Muscle of arm (tissue), 12 donors: ENCODE data around the gene ASPHD1. TPM values are rescaled to one million over a fixed set of nuclear protein-coding genes. Genes with fewer than 3 reads are reported as not detected.
"Not testable (repeated sequence)": the region's sequence is repeated elsewhere in the genome, so short reads cannot be mapped to it uniquely, and the experiment has no call there.

Experiments
- DNase-seq: peaks from one replicate; pipeline ENCODE4 v3.0.0-alpha.2; 2013
- polyA plus RNA-seq, 12 donors: library from polyadenylated mRNA; unstranded; fragments of 120-200 nt; gene quantifications; one replicate each; pipeline ENCODE4 v1.2.1, GENCODE V29; 2013; ENCODE audit not compliant: insufficient read length in 12 of 12

The ASPHD1 gene
- polyA plus RNA-seq, 12 donors: 0.27 to 10.5 (median 0.32) TPM; not detected in 2

- no peak for DNase-seq
These were observed 23.6 kb upstream of the ASPHD1 start for GRCh38 chr16:29876594-29877249.

- DNase-seq: no peak
These were observed 22.9 kb upstream of the ASPHD1 start for GRCh38 chr16:29877266-29877961.

GRCh38 chr16:29878172-29878571 lies 22.1 kb upstream of the ASPHD1 start:
- DNase-seq: no peak

GRCh38 chr16:29881050-29881449 lies 19.2 kb upstream of the ASPHD1 start:
- no peak for DNase-seq

- no peak for DNase-seq
These were observed 16.3 kb upstream of the ASPHD1 start for GRCh38 chr16:29883987-29884386.

- not testable (repeated sequence) for DNase-seq
These were observed 10.9 kb upstream of the ASPHD1 start for GRCh38 chr16:29889372-29889771.

- no peak for DNase-seq
These were observed 8.5 kb upstream of the ASPHD1 start for GRCh38 chr16:29891525-29892457.

GRCh38 chr16:29892458-29892813 lies 7.9 kb upstream of the ASPHD1 start:
- DNase-seq: no peak

GRCh38 chr16:29893553-29893952 lies 6.7 kb upstream of the ASPHD1 start:
- no peak for DNase-seq

GRCh38 chr16:29894352-29894751 lies 5.9 kb upstream of the ASPHD1 start:
- no peak for DNase-seq

GRCh38 chr16:29896841-29897240 lies 3.4 kb upstream of the ASPHD1 start:
- DNase-seq: no peak

- no peak for DNase-seq
These were observed 3.0 kb upstream of the ASPHD1 start for GRCh38 chr16:29897333-29897732.

- no peak for DNase-seq
These were observed 2.0 kb upstream of the ASPHD1 start for GRCh38 chr16:29898135-29898803.

- DNase-seq: no peak
These were observed 1.3 kb upstream of the ASPHD1 start for GRCh38 chr16:29898804-29899515.

GRCh38 chr16:29899516-29900101 lies 679 bp upstream of the ASPHD1 start, which contains the start of gene SEZ6L2:
Gene SEZ6L2, minus strand, starts transcription at chr16:29899550. Its CDS starts 531 bp downstream, at chr16:29899019.
- peak; percentile 69 for DNase-seq

- no peak for DNase-seq
These were observed 759 bp downstream of the ASPHD1 start for GRCh38 chr16:29900888-29901606.

GRCh38 chr16:29901607-29901945 lies 1.3 kb downstream of the ASPHD1 start:
- no peak for DNase-seq

- no peak for DNase-seq
These were observed 3.3 kb downstream of the ASPHD1 start for GRCh38 chr16:29903590-29903989.

- no peak for DNase-seq
These were observed 4.7 kb downstream of the ASPHD1 start for GRCh38 chr16:29904947-29905346.

- DNase-seq: no peak
These were observed 5.4 kb downstream of the ASPHD1 start for GRCh38 chr16:29905668-29906067.
